Measurements from ENCODE around the gene DZANK1. TPM values are rescaled to one million over a fixed set of nuclear protein-coding genes. Genes with fewer than 3 reads are reported as not detected.

Gene DZANK1
- polyA plus RNA-seq, 1 donor (not counting 4 experiments of a cell fraction or from before 2014, with no cell fraction given) = 3.0 TPM

DNA sequence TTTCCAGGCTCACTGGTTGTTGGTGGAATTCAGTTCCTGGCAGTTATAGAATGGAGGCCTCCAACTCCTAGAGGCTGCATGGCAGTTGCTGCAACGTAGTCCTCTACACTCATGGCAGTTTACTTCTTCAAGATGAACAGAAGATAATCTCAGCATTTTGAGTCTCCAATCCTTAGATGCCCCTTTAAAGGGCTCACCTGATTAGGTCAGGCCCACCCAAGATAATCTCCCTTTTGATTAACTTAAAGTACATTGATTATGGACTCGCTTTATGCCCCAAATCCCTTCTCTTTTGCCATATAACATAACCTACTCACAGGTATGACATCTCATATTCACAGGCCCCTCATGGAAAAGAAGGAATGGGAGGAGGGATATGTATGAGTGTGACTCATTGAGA is 102.1 kb downstream of the DZANK1 start:
- TF ChIP-seq EZH2 (IDR thresholded peaks at IDR 0.05; ENCODE audit: low read length) = no peak
- TF ChIP-seq, protein P1, sequence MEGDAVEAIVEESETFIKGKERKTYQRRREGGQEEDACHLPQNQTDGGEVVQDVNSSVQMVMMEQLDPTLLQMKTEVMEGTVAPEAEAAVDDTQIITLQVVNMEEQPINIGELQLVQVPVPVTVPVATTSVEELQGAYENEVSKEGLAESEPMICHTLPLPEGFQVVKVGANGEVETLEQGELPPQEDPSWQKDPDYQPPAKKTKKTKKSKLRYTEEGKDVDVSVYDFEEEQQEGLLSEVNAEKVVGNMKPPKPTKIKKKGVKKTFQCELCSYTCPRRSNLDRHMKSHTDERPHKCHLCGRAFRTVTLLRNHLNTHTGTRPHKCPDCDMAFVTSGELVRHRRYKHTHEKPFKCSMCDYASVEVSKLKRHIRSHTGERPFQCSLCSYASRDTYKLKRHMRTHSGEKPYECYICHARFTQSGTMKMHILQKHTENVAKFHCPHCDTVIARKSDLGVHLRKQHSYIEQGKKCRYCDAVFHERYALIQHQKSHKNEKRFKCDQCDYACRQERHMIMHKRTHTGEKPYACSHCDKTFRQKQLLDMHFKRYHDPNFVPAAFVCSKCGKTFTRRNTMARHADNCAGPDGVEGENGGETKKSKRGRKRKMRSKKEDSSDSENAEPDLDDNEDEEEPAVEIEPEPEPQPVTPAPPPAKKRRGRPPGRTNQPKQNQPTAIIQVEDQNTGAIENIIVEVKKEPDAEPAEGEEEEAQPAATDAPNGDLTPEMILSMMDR (optimal IDR thresholded peaks at IDR 0.05 in 1 of 3, IDR thresholded peaks at IDR 0.05 in 1 of 3, conservative IDR thresholded peaks at IDR 0.05 in 1 of 3; ENCODE audit: extremely low read depth in 1 of 3, insufficient read depth in 2 of 3, low read length in 3 of 3) = no peak
- no peaks in the 10 kb centered on the region for H3K4me1 ChIP-seq (ENCODE audit: control insufficient read depth, extremely low read depth, insufficient read depth, low read length)
- H4K20me1 ChIP-seq (ENCODE audit: control insufficient read depth, extremely low read depth, insufficient read depth, low read length) = no peaks in the 10 kb centered on the region
- no peaks in the 10 kb centered on the region for H3K27me3 ChIP-seq (ENCODE audit: control insufficient read depth, extremely low read depth, insufficient read depth, low read length)
- H3K9ac ChIP-seq (ENCODE audit: control insufficient read depth, extremely low read depth, insufficient read depth, low read length) = no peak overlapping the region
- FAIRE-seq (no peak), DNase-seq (ENCODE audit: low read depth, low spot score) (no peak)
- no peak overlapping the region for H3K4me3 ChIP-seq (ENCODE audit: control insufficient read depth in 2 of 3, extremely low read depth in 1 of 3, insufficient read depth in 2 of 3, low read depth in 1 of 3, low read length in 3 of 3)
- H3K36me3 ChIP-seq (ENCODE audit: control insufficient read depth in 2 of 2, extremely low read depth in 1 of 2, insufficient read depth in 2 of 2, low read length in 2 of 2) = no peaks in the 10 kb centered on the region
- no peaks in the 10 kb centered on the region for H3K79me2 ChIP-seq (ENCODE audit: control insufficient read depth, insufficient read depth, low read length)
- no peak overlapping the region for H3K4me2 ChIP-seq (ENCODE audit: control insufficient read depth, extremely low read depth, insufficient read depth, low read depth, low read length)
- H2AFZ ChIP-seq (ENCODE audit: control insufficient read depth, low read length) = no peak overlapping the region
- H3K9me3 ChIP-seq (ENCODE audit: control insufficient read depth, low read depth, low read length) = no peaks in the 10 kb centered on the region
- no peak overlapping the region for H3K27ac ChIP-seq (ENCODE audit: control insufficient read depth, insufficient read depth, low read length)
- dilution Hi-C loops (cut with MboI; ENCODE audit: extremely low pct_ligation_motif_present, low sequenced_read_pairs) = no loop called here
- no peaks in the 10 kb centered on the region for H3K9me1 ChIP-seq (ENCODE audit: control insufficient read depth, extremely low read depth, insufficient read depth, low read length)

DNA sequence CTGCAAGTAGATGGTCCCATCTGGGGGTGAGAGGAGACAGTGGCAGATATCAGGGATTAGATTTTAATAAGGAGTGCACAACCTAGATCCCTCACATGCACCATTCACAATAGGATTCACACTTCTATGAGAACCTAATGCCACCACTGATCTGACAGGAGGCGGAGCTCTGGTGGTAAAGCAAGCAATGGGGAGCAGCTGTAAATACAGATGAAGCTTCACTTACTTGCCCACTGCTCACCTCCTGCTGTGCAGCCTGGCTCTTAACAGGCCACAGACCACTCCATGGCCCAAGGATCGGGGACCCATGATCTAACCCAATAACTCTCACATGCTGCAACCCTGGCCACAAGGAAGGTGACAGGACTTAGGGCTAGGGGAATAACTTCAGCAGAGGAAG is 103.1 kb downstream of the DZANK1 start:
- no peak for TF ChIP-seq EZH2 (IDR thresholded peaks at IDR 0.05; ENCODE audit: low read length)
- TF ChIP-seq, protein P1 (optimal IDR thresholded peaks at IDR 0.05 in 1 of 3, IDR thresholded peaks at IDR 0.05 in 1 of 3, conservative IDR thresholded peaks at IDR 0.05 in 1 of 3; ENCODE audit: extremely low read depth in 1 of 3, insufficient read depth in 2 of 3, low read length in 3 of 3) = no peak
- FAIRE-seq (no peak), DNase-seq (ENCODE audit: low read depth, low spot score) (no peak)
- H4K20me1 ChIP-seq (ENCODE audit: control insufficient read depth, extremely low read depth, insufficient read depth, low read length) = no peaks in the 10 kb centered on the region
- no peak overlapping the region for H2AFZ ChIP-seq (ENCODE audit: control insufficient read depth, low read length)
- dilution Hi-C loops (cut with MboI; ENCODE audit: extremely low pct_ligation_motif_present, low sequenced_read_pairs) = no loop called here
- H3K79me2 ChIP-seq (ENCODE audit: control insufficient read depth, insufficient read depth, low read length) = no peaks in the 10 kb centered on the region
- H3K27me3 ChIP-seq (ENCODE audit: control insufficient read depth, extremely low read depth, insufficient read depth, low read length) = no peaks in the 10 kb centered on the region
- H3K9me3 ChIP-seq (ENCODE audit: control insufficient read depth, low read depth, low read length) = no peaks in the 10 kb centered on the region
- no peak overlapping the region for H3K4me3 ChIP-seq (ENCODE audit: control insufficient read depth in 2 of 3, extremely low read depth in 1 of 3, insufficient read depth in 2 of 3, low read depth in 1 of 3, low read length in 3 of 3)
- no peaks in the 10 kb centered on the region for H3K36me3 ChIP-seq (ENCODE audit: control insufficient read depth in 2 of 2, extremely low read depth in 1 of 2, insufficient read depth in 2 of 2, low read length in 2 of 2)
- no peak overlapping the region for H3K9ac ChIP-seq (ENCODE audit: control insufficient read depth, extremely low read depth, insufficient read depth, low read length)
- H3K27ac ChIP-seq (ENCODE audit: control insufficient read depth, insufficient read depth, low read length) = no peak overlapping the region
- H3K4me1 ChIP-seq (ENCODE audit: control insufficient read depth, extremely low read depth, insufficient read depth, low read length) = no peaks in the 10 kb centered on the region
- H3K9me1 ChIP-seq (ENCODE audit: control insufficient read depth, extremely low read depth, insufficient read depth, low read length) = no peaks in the 10 kb centered on the region
- no peak overlapping the region for H3K4me2 ChIP-seq (ENCODE audit: control insufficient read depth, extremely low read depth, insufficient read depth, low read depth, low read length)

Measured in keratinocyte (primary cell).